Neural progenitor cell (in vitro differentiated cells): ENCODE results near the gene AKIRIN2. TPM values are rescaled to one million over a fixed set of nuclear protein-coding genes. Genes with fewer than 3 reads are reported as not detected.

Experiments
- DNase-seq: peaks from one replicate; pipeline ENCODE4 v3.0.0-alpha.2; 2016; ENCODE audit warnings: low spot score
- H2AFZ ChIP-seq: fragments of 200-600 bp; sonication (generic); replicated peaks from 2 replicates; pipeline ENCODE4 v1.6.1; 2016; ENCODE audit warnings: antibody characterized with exemption
- H3F3A ChIP-seq: fragments of 200-600 bp; sonication (generic); 2 replicates; pipeline ENCODE4 v1.6.1; 2016; ENCODE audit warnings: antibody characterized with exemption, low read depth
- H3K27ac ChIP-seq: fragments of 200-600 bp; sonication (generic); 2 replicates; pipeline ENCODE4 v1.5.1; 2016; ENCODE audit warnings: mild to moderate bottlenecking
- H3K27me3 ChIP-seq: fragments of 200-600 bp; sonication (generic); 2 replicates; pipeline ENCODE4 v1.6.1; 2016; ENCODE audit warnings: mild to moderate bottlenecking, moderate library complexity
- H3K36me3 ChIP-seq: fragments of 200-600 bp; sonication (generic); 2 replicates; pipeline ENCODE4 v1.5.1; 2016
- H3K4me1 ChIP-seq: fragments of 200-600 bp; sonication (generic); 2 replicates; pipeline ENCODE4 v1.6.1; 2016; ENCODE audit warnings: mixed run types
- H3K4me2 ChIP-seq: fragments of 200-600 bp; sonication (generic); 2 replicates; pipeline ENCODE4 v1.6.1; 2016
- H3K4me3 ChIP-seq: fragments of 200-600 bp; sonication (generic); 2 replicates; pipeline ENCODE4 v1.5.1; 2016
- H3K79me2 ChIP-seq: fragments of 200-600 bp; sonication (generic); 2 replicates; pipeline ENCODE4 v1.6.1; 2016; ENCODE audit warnings: low read depth
- H3K9ac ChIP-seq: fragments of 200-600 bp; sonication (generic); 2 replicates; pipeline ENCODE4 v1.6.1; 2016
- H3K9me3 ChIP-seq: fragments of 200-600 bp; sonication (generic); 2 replicates; pipeline ENCODE4 v1.5.1; 2016; ENCODE audit warnings: low read depth
- H4K20me1 ChIP-seq: fragments of 200-600 bp; sonication (generic); 2 replicates; pipeline ENCODE4 v1.6.1; 2016; ENCODE audit warnings: low read depth
- H3K27ac Mint-ChIP-seq: 3 replicates; pipeline ENCODE4 v1.8.0; 2021; ENCODE audit warnings: mixed read lengths
- H3K27me3 Mint-ChIP-seq: 2 replicates; pipeline ENCODE4 v1.8.0; 2022; ENCODE audit warnings: low read depth, mild to moderate bottlenecking, inconsistent platforms, moderate library complexity, mixed read lengths; ENCODE audit not compliant: insufficient read depth
- H3K36me3 Mint-ChIP-seq: 3 replicates; pipeline ENCODE4 v1.8.0; 2021; ENCODE audit warnings: mixed read lengths
- H3K4me1 Mint-ChIP-seq: 3 replicates; pipeline ENCODE4 v1.8.0; 2021; ENCODE audit warnings: mixed read lengths
- H3K4me3 Mint-ChIP-seq: 3 replicates; pipeline ENCODE4 v1.8.0; 2021; ENCODE audit warnings: mild to moderate bottlenecking, moderate library complexity, mixed read lengths
- H3K9me3 Mint-ChIP-seq: 3 replicates; pipeline ENCODE4 v1.8.0; 2020; ENCODE audit warnings: mixed read lengths
- EZH2 ChIP-seq: fragments of 200-600 bp; sonication (generic); IDR thresholded peaks from 2 replicates; pipeline ENCODE4 v1.6.1; 2017; ENCODE audit warnings: antibody characterized with exemption, mild to moderate bottlenecking, moderate library complexity
- EZH2phosphoT487 ChIP-seq: fragments of 200-600 bp; sonication (generic); IDR thresholded peaks from 2 replicates; pipeline ENCODE4 v1.6.1; 2017; ENCODE audit warnings: antibody characterized with exemption
- total RNA-seq: library from RNA; depleted of rRNA; stranded (reverse); fragments of >200 nt; gene quantifications from 2 replicates; pipeline ENCODE4 v1.2.3, GENCODE V29; 2015; ENCODE audit warnings: low replicate concordance
- TF ChIP-seq, protein P1 (sequence below): fragments of 200-600 bp; sonication (generic); IDR thresholded peaks from 2 replicates; pipeline ENCODE4 v1.5.1; 2017; ENCODE audit warnings: antibody characterized with exemption, mild to moderate bottlenecking

AKIRIN2 gene
- total RNA-seq, 1 donor from 2014 or later = 76.7 TPM

DNA sequence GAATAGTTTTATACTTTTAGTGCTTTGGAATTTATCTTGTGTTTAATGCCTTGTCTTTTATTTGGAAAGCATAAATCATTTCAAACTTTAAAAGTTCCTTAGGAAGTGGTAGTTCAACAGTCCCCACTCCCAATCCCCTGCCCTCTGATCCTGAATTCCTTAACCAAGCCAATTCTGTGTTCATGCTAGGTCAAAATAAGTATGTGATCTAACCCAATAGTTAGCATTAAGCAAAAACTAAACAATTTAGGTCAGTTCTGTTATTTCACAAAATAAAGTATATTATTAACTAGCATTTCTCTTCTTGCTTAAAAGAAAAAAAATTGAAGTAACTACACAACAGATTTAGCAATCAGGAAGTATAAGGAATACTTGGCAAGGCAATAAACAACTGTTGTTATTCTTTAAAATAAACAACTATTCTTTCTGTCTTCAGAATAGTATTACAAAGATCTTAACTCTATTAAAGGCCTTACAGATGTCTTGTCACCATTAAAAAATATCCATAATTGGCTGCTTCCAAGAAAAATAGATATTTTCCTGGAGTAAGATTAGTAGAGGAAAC is 37.0 kb downstream of the AKIRIN2 start:
- no peak for TF ChIP-seq EZH2phosphoT487
- TF ChIP-seq EZH2 = no peak
- TF ChIP-seq, protein P1, sequence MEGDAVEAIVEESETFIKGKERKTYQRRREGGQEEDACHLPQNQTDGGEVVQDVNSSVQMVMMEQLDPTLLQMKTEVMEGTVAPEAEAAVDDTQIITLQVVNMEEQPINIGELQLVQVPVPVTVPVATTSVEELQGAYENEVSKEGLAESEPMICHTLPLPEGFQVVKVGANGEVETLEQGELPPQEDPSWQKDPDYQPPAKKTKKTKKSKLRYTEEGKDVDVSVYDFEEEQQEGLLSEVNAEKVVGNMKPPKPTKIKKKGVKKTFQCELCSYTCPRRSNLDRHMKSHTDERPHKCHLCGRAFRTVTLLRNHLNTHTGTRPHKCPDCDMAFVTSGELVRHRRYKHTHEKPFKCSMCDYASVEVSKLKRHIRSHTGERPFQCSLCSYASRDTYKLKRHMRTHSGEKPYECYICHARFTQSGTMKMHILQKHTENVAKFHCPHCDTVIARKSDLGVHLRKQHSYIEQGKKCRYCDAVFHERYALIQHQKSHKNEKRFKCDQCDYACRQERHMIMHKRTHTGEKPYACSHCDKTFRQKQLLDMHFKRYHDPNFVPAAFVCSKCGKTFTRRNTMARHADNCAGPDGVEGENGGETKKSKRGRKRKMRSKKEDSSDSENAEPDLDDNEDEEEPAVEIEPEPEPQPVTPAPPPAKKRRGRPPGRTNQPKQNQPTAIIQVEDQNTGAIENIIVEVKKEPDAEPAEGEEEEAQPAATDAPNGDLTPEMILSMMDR = no peak
- H3K9ac ChIP-seq = no peak overlapping the region
- no peaks in the 10 kb centered on the region for H3K9me3 Mint-ChIP-seq
- no peak overlapping the region for H3K4me3 Mint-ChIP-seq
- H2AFZ ChIP-seq = no peak overlapping the region
- H3K9me3 ChIP-seq = no peaks in the 10 kb centered on the region
- no peak overlapping the region for H3K4me2 ChIP-seq
- H3K4me1 ChIP-seq = no peaks in the 10 kb centered on the region
- H3K79me2 ChIP-seq = no peaks in the 10 kb centered on the region
- no peak overlapping the region for H3K27ac Mint-ChIP-seq
- no peaks in the 10 kb centered on the region for H3K27me3 ChIP-seq
- H3K27ac ChIP-seq = no peak overlapping the region
- no peaks in the 10 kb centered on the region for H4K20me1 ChIP-seq
- peaks cover 15% of the 10 kb centered on the region for H3K36me3 Mint-ChIP-seq
- H3K36me3 ChIP-seq = peaks cover 22% of the 10 kb centered on the region
- H3K4me3 ChIP-seq = no peak overlapping the region
- H3K4me1 Mint-ChIP-seq = no peaks in the 10 kb centered on the region
- no peak for DNase-seq
- H3F3A ChIP-seq = peaks cover 15% of the 10 kb centered on the region
- H3K27me3 Mint-ChIP-seq = peaks cover 3% of the 10 kb centered on the region

DNA sequence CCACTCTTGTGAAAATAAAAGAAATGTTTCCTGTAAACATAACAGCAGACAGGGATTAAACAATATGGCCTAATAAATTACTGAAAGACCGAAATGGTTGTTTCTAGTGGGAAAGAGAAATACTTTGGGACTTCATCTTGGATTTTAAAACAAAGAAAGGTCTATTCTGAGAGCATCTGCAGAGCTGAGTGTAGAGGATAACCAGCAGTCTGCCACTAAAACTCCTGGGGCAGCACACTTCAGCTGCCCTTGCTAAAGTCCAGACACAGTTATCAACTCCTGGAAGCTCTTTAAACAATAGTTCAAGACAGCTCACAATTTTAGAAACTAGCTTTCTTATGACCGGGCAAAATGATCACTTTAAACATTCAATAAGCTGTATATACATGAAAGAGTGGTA is 38.6 kb downstream of the AKIRIN2 start:
- H3K4me2 ChIP-seq = no peak overlapping the region
- Mint-ChIP-seq H3K9me3 (no peaks in the 10 kb centered on the region), H3K36me3 (peaks cover 19% of the 10 kb centered on the region), H3K27me3 (peaks cover 3% of the 10 kb centered on the region), H3K4me3 (no peak overlapping the region), H3K4me1 (no peaks in the 10 kb centered on the region), H3K27ac (no peak overlapping the region)
- H3K27ac ChIP-seq = no peak overlapping the region
- no peak overlapping the region for H3K4me3 ChIP-seq
- TF ChIP-seq, protein P1 = no peak
- TF ChIP-seq EZH2 (no peak), EZH2phosphoT487 (no peak)
- H3K79me2 ChIP-seq = no peaks in the 10 kb centered on the region
- no peaks in the 10 kb centered on the region for H3K27me3 ChIP-seq
- no peaks in the 10 kb centered on the region for H3K9me3 ChIP-seq
- peaks cover 22% of the 10 kb centered on the region for H3K36me3 ChIP-seq
- peak overlapping the region; percentile 45 for H3K9ac ChIP-seq
- no peak for DNase-seq
- H4K20me1 ChIP-seq = no peaks in the 10 kb centered on the region
- no peak overlapping the region for H2AFZ ChIP-seq
- H3F3A ChIP-seq = peaks cover 9% of the 10 kb centered on the region
- H3K4me1 ChIP-seq = no peaks in the 10 kb centered on the region

DNA sequence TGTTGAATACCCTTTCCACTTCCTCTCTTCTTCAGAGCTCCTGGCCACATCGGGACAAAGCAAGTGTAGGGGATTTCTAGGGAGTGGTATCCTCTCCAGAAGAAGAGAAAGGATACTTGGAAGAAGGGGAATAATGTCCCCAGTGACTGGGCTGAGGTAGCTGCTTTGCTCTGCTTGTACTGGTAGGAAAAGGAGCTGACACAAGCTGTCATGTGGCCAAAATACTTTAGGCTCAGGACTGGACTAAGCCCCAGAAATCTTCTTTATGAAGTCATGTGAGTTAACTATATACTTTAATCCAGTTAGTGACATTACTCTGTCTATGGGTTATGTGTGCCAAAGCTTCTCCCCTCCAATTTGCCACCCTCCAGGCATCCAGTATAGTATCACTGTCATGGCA is 40.5 kb downstream of the AKIRIN2 start:
- no peak for DNase-seq
- Histone ChIP-seq H3K4me3 (no peak overlapping the region), H3K27ac (no peak overlapping the region), H3K9me3 (no peaks in the 10 kb centered on the region), H3K27me3 (no peaks in the 10 kb centered on the region), H2AFZ (no peak overlapping the region), H3K79me2 (no peaks in the 10 kb centered on the region), H4K20me1 (no peaks in the 10 kb centered on the region), H3F3A (peaks cover 9% of the 10 kb centered on the region), H3K4me1 (no peaks in the 10 kb centered on the region), H3K9ac (no peak overlapping the region), H3K4me2 (no peak overlapping the region), H3K36me3 (peaks cover 15% of the 10 kb centered on the region)
- Mint-ChIP-seq H3K27ac (no peak overlapping the region), H3K36me3 (peaks cover 17% of the 10 kb centered on the region), H3K4me1 (no peaks in the 10 kb centered on the region), H3K4me3 (no peak overlapping the region), H3K9me3 (no peaks in the 10 kb centered on the region), H3K27me3 (no peaks in the 10 kb centered on the region)
- TF ChIP-seq EZH2phosphoT487 (no peak), EZH2 (no peak)
- TF ChIP-seq, protein P1 = no peak
